NK-92 (cell line): ENCODE results near the gene UGT2B7.
"Not testable (repeated sequence)": the region's sequence is repeated elsewhere in the genome, so short reads cannot be mapped to it uniquely, and the experiment has no call there.

Experiments
- DNase-seq: peaks from one replicate; lab custom pipeline; 2025; ENCODE audit not compliant: unreplicated experiment; lab: John Stamatoyannopoulos, UW

The UGT2B7 gene

DNA sequence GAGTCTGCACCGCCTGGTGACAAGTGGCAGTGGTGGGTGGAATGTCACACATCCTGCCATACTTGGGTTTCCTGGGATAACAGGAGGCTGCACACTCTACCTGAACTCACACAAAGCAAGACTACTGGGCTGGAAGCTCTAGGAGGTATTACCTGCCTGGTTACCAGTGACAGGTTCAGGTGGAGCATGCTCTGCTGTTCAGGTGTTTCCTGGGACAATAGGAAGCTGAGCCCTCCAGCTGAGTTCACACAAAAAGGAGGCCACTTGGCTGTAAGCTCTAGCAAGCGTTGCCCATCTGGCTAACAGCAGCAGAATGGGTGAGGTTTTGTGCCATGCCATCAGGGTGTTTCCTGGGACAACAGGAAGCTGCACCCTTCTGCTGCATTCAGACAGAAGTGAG lies 17.4 kb upstream of the UGT2B7 start:
- DNase-seq: no peak

DNA sequence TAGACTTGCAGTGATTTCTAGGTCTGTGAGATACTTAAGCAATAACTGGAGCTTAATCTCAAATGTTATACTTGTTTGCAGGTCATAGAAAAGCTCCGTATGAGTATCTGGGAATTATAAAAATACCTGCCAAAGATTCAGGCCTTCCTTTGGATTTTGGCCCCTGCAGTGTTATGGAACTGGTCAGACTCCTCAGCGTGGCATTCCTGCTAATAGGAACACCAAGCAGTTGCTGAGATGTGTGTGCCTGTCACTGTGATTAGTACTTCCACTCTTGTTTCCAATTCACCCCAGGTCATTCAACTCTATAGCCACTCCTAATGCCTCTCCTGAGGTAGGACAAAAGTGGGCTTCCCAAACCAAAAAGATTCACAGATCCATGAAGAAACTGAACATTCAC lies 7.8 kb upstream of the UGT2B7 start:
- no peak for DNase-seq

DNA sequence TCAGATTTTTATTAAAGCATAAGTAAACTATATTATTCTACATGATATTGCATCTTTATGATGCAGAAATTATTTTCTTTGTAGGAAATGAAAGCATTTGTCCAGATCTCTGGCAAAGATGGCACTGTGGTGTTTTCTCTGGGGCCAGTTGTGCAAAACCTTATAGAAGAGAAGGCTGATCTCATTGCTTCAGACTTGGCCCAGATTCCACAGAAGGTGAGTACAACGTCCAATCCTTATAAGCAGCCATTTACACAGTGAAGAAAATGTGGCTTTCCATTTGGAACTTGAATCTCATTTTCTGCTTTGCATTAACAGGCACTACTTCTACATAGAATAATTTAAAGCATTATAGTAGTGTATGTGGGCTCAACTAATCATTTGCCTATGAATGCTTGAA lies 6.9 kb upstream of the UGT2B7 start:
- DNase-seq: no peak

DNA sequence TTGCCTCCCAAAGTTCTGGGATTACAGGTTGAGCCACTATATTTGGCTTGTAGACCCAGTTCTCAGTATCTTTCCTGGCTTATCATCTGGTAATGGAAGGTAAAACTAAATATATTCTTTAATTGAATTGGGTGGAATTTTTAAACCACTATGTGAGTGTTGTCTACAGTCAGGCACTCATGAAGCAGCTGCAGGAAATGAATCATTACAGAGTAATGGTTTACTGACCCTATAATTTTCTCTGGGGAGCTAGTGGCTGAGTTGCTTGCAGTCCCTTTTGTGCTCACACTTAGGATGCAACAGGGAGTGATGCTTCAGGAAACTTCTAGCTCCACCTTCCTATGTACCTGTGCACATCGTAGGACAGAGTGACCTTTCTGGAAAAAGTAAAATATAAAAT lies 4.1 kb upstream of the UGT2B7 start:
- no peak for DNase-seq

DNA sequence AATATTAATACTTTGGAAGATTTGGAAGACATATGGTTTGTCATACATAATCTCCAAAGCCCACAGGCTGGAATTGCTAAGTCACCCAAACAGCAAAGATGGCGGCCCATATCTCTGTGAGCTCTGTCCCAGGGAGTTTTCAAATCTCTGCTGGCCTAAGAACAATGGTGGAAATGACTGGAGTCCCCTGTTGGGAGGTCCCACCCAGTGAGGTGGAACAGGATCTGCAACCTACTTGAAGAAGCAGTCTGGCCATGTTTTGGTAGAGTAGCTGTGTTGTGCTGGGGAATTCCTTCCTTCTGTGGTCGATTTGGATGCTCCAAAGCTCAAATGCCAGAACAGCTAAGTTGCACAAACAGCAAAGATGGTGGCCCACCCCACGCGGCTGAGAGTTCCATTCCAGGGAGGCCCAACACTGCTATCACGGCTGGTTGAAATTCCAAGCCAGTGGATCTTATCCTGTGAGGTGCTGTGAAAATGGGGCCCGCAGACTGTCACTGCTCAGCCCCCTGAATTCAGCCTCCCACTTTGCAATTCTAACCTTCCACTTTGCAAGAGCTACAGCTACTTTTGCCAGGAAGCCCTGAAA lies 3.2 kb upstream of the UGT2B7 start:
- DNase-seq: no peak

DNA sequence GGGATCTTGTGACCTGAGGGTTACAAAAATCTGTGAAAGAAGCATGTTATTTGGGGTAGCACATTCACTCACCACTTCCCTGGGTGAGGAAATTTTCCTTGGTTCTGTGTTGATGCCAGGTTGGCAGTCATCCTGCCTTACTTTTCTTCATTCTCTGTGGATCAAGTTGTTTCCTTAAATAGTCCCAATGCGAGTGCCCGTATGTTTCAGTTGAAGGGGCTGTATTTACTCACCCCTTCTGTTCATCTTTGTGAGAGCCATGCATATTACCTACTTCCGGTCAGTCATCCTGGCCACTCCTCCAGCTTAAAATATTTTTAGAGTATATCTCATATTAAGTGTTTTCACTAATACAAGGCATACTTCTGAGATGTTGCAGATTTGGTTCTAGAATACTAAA lies 2.6 kb upstream of the UGT2B7 start:
- no peak for DNase-seq

DNA sequence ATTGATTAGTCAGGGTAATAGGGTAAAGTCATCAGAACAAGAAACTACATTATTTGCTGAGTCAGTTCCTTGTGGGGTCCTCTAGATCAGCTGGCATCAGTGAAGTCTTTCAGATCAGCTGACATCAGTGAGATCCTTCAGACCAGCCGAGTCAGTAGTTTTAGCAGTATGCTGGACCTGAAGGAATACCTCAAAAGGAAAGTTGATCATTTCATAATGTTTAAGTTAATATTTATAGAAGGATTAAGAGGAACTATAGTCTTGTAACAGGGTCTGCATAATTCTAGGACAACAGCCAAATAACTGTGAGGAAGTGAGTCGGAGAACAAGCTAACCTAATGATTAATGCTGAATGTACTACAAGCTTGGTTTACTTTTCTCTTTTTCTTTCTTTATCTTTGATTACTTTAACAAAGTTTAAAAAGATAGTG lies 958 bp upstream of the UGT2B7 start:
- DNase-seq: no peak

DNA sequence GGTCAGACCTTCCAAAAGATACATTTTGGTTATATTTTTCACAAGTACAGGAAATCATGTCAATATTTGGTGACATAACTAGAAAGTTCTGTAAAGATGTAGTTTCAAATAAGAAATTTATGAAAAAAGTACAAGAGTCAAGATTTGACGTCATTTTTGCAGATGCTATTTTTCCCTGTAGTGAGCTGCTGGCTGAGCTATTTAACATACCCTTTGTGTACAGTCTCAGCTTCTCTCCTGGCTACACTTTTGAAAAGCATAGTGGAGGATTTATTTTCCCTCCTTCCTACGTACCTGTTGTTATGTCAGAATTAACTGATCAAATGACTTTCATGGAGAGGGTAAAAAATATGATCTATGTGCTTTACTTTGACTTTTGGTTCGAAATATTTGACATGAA lies 536 bp downstream of the UGT2B7 start:
- DNase-seq: no peak

DNA sequence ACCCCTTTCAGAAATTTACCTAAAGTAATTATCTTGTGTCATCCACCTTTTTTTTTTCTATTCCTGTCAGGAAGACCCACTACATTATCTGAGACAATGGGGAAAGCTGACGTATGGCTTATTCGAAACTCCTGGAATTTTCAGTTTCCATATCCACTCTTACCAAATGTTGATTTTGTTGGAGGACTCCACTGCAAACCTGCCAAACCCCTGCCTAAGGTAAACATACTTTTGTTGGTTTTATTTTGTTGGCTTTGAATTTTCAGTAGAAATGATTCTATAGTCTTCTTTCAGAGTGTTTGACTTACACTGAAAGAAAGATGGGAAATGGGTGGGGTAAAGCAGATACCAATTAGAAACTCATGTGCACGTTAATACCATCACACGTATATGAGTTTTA lies 2.2 kb downstream of the UGT2B7 start:
- no peak for DNase-seq

DNA sequence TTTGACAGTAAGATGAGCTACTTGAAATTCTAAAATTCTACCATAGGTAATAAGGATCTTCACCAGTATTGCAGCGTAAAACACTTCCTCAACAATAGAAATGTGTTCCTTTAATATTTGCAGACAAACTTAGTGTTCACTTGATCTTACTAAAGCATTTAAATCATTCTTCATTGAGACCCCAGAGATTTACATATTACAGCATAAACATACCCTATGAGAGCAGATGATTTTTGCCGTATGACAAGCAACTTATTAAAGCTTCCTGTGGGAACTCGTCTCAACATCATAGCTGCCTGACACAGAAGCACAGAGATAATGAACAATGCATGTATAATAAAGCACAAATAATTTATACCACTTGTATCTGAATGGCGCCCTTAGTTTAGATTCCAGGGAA lies 3.6 kb downstream of the UGT2B7 start:
- no peak for DNase-seq

DNA sequence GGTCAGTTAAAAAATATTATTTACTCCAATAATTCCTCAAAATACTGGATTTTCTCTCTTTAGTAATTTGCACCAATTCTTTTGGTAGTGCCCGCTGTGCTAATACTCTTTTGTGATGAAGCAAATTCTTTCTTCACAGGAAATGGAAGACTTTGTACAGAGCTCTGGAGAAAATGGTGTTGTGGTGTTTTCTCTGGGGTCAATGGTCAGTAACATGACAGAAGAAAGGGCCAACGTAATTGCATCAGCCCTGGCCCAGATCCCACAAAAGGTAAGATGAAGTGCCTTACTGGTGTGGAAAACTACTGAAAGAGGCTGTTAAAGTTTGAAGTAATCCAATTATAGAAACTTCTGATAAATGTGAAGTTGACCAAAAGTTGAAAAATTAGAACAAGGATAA lies 6.4 kb downstream of the UGT2B7 start:
- not testable (repeated sequence) for DNase-seq

DNA sequence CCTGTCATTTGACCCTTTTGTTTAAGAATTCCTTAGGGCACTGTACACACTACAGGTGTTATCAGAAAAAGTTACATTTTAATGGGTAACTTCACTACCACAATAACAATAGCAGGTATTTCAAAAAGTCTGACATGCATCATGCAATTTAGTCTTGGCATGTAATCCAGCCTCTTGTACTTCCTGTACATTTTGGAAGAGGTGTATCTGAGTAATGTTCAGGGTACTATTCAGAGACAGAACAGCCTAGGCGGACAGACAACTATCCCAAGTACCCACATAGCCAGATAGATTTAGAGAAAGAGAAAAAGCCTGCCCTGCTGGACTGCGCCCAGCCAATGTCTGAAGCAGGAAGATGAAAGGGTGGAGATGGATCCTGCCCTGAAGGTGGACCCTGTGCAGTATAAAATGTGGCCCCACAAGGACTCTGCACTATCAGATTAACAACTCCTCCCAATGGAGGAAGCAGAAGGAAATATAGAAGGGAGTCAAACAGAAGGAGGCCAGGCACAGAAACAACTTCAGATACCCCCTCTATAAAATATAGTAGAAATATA lies 8.5 kb downstream of the UGT2B7 start:
- DNase-seq: no peak

DNA sequence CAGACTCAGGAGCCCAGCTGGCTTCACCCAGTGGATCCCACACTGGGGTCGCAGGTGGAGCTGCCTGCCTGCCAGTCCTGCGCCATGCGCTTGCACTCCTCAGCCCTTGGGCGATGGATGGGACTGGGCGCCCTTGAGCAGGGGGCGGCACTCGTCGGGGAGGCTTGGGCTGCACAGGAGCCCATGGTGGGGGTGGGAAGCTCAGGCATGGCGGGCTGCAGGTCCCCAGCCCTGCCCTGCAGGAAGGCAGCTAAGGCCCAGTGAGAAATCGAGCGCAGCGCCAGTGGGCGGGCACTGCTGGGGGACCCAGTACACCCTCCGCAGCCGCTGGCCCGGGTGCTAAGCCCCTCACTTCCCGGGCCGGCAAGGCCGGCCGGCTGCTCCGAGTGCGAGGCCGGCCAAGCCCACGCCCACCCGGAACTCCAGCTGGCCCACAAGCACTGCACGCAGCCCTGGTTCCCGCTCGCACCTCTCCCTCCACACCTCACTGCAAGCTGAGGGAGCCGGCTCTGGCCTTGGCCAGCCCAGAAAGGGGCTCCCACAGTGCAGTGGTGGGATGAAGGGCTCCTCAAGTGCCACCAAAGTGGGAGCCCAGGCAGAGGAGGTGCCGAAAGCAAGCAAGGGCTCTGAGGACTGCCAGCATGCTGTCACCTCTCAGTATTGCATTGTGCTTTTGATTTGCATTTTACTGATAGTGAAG lies 19.0 kb downstream of the UGT2B7 start:
- not testable (repeated sequence) for DNase-seq

DNA sequence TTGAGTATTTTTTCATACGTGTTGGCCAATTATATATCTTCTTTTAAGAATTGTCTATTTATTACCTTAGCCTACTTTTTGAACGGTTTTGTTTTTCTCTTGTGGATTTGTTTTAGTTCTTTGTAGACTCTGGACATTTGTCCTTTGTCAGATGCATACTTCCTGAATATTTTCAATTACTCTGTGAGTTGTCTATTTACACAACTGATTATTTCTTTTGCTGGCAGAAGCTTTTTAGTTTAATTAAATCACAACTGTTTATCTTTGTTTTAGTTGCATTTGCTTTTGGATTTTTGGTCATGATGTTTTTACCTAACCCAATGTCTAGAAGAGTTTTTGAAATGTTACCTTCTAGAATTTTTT lies 19.6 kb downstream of the UGT2B7 start:
- no peak for DNase-seq

DNA sequence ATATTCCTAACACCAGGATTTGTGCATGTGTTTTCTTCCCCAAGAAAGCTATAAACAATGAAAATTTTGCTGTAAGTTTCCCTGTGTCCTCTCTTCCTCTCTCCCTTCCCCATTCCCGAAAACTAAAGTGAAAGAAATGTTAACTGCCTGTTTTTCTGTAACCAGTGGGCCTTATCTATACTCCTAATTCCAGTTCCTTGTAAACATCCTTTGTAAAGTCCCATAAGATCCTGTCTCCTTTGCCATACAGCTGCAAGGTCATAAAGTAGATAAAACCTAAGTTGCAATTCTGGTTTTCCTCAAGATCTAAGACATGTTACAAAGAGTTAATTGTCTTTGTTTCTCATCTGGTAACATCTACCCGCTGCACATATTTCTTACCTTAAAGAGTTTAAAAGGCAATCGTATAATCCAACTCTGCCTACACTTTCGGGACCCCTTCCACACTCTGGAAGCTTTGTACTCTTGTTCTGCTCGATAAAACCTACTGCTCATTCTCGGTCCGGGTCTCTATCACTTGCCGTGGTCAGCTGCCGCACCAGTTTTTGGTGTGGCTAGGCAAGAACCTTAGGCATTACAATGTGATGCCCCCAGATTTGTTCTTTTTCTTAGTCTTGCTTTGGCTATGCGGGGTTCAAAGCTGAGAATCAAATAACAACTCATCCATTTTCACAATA lies 20.5 kb downstream of the UGT2B7 start:
- DNase-seq: no peak

DNA sequence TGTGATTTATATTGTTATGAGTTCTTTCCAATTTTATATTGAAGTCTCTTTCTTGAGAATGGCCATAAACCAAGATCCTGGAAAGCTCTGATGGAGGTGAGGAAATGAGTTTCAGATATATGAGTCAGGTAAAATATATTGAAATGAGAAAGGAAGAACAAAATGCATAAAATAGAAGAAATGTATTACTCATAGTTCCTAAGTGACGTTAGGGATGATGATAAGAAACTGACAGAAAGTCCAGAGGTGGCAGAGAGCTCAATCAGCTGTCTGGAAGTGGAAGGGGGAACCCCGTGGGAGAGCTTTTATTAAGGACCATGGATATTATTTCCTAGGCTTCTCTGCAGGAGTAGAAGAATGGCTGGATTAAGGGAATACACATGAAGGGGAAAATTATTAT lies 24.6 kb downstream of the UGT2B7 start:
- DNase-seq: no peak

DNA sequence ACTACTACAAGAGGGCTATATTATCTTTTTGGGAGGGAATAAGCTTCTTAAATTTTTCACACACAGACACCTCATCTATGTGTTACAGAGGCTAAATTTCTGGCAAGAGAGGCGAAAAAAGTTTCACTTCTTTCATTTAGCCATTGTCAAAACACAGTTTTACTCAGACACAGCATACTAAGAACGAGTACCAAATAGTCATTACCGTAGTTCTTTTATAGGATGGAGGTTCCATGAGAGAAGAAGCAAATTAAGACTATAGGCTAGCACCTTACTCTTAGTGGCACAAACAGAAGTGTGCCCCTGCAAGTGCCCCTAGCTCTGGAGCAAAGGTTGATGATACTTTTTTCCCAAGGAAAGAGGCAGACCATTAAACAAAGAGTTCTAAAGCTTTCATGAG lies 26.2 kb downstream of the UGT2B7 start:
- no peak for DNase-seq

DNA sequence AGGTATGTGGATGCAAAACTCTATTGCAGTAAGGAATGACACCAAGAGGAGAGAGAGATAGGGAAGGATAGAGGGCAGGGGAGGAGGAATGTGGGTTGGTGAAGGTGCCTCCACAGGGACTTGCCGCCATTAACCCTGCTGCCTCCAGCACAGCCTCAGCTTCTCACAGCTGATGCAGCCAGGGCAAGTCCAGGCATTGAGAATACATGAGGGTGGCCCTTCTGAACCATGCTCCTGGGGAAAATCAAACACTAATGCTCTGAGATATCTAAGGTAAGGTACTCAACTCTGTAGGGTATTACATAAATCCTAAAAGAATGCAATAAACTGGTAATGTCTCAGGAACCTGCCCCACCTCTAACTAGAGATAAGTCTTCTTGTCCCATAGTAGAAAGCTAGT lies 28.7 kb downstream of the UGT2B7 start:
- no peak for DNase-seq

DNA sequence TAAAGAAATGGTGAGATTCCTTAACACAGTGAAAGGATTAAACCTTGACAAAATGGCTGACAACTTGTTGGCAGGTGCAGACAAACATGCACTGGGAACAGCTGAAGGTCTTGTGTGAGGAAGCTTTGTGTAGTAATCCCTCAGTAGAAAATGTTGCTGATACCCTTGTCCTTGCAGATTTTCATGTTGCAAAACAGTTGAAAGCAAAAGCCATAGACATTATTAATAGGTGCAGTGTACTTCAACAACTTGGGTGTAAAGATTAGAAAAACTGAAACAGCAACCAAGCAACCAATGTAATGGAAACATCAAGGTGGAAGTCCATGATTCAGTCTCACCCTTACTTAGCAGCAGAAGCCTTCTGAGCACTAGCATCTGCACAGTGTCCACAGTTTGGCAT lies 29.8 kb downstream of the UGT2B7 start:
- no peak for DNase-seq

DNA sequence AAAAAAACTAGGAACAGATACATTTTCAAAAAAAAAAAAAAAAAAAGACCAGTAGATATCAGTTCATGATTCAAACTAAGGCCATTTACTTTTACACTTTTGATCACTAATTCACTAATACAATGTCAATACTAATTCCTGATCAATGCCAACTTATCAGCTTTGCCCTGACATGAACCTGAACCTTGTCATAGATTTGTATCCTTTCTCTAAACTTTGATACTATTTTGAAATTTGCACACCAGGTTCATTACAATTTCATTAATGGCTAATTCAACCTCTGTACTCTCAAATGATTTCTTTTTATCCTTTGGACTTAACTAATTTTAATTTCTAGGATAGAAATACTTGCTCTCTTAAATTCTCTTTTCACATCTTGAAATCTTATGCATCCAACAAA lies 37.7 kb downstream of the UGT2B7 start:
- DNase-seq: no peak

DNA sequence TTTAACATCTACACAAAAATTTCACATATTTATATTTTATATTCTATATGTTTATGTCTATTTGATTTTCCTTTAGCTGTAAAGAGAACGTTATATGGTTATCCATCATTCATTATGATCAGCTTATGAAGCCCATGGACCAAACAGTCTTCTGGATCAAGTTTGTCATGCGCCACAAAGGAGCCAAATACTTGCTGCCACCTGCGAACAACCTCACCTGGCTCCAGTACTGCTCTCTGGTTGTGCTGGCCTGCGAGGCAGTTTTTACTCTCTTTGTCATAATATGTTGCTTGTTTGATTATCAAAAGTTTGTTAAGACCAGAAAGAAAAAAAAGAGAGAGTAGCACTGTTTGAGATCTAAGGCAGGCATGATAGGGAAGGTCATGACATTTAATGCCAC lies 38.2 kb downstream of the UGT2B7 start:
- no peak for DNase-seq

DNA sequence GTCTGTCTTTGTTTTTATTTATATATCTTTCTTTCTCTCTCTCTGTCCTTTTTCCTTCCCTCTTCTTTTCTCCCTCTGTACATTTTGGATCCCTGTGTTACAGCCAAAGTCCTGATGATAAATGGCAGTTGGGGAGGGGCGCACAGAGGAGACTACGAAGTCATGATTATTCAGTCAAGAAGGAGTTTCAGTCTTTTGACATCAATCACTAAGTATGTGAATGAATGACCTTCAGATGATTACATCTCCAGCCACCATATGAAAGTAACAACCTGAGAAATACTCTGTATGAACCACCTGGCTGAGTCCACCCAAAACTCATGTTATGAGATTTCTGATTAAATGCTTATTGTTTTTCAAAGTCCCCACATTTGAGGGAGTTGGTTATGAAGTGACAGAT lies 45.0 kb downstream of the UGT2B7 start:
- DNase-seq: no peak
